ENCODE results near the gene WWC2. TPM values are rescaled to one million over a fixed set of nuclear protein-coding genes. Genes with fewer than 3 reads are reported as not detected.

WWC2 gene
- total RNA-seq, 1 experiment from 2014 or later = 82.8 TPM

GRCh38 chr4:183205193-183205592 lies 106.1 kb downstream of the WWC2 start:
- intact Hi-C loops (cut with micrococcal nuclease; ENCODE audit: unreplicated experiment) = no loop called here
- Histone ChIP-seq H3K27me3 (replicated peaks; ENCODE audit: insufficient read depth, low read depth, low read length, poor library complexity) (no peaks in the 10 kb centered on the region), H3K4me3 (ENCODE audit: low read depth, low read length, poor library complexity, severe bottlenecking) (no peak overlapping the region), H3K4me1 (ENCODE audit: insufficient read depth, low read length, poor library complexity, severe bottlenecking) (peaks cover 14% of the 10 kb centered on the region), H3K27ac (ENCODE audit: low read depth, low read length, poor library complexity, severe bottlenecking) (no peak overlapping the region), H3K9me3 (ENCODE audit: low read depth, low read length, poor library complexity, severe bottlenecking) (no peaks in the 10 kb centered on the region), H3K36me3 (ENCODE audit: insufficient read depth, low read length, poor library complexity, severe bottlenecking) (no peaks in the 10 kb centered on the region)
- ChIA-PET POLR2A (ENCODE audit: low non-redundant PET) (no interaction called here), CTCF (no interaction called here)
- BruUV-seq (replicated peaks) = no TSS peak
- TF ChIP-seq, protein P1, sequence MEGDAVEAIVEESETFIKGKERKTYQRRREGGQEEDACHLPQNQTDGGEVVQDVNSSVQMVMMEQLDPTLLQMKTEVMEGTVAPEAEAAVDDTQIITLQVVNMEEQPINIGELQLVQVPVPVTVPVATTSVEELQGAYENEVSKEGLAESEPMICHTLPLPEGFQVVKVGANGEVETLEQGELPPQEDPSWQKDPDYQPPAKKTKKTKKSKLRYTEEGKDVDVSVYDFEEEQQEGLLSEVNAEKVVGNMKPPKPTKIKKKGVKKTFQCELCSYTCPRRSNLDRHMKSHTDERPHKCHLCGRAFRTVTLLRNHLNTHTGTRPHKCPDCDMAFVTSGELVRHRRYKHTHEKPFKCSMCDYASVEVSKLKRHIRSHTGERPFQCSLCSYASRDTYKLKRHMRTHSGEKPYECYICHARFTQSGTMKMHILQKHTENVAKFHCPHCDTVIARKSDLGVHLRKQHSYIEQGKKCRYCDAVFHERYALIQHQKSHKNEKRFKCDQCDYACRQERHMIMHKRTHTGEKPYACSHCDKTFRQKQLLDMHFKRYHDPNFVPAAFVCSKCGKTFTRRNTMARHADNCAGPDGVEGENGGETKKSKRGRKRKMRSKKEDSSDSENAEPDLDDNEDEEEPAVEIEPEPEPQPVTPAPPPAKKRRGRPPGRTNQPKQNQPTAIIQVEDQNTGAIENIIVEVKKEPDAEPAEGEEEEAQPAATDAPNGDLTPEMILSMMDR (conservative IDR thresholded peaks at IDR 0.05; ENCODE audit: low read depth, low read length) = no peak
- no peak for TF ChIP-seq EZH2 (IDR thresholded peaks at IDR 0.05; ENCODE audit: borderline replicate concordance, low read depth, low read length, poor library complexity, severe bottlenecking)
- DNase-seq (ENCODE audit: low spot score) = no peak

GRCh38 chr4:183205709-183206108 lies 106.7 kb downstream of the WWC2 start:
- no peaks in the 10 kb centered on the region for H3K9me3 ChIP-seq (ENCODE audit: low read depth, low read length, poor library complexity, severe bottlenecking)
- DNase-seq (ENCODE audit: low spot score) = no peak
- H3K4me1 ChIP-seq (ENCODE audit: insufficient read depth, low read length, poor library complexity, severe bottlenecking) = peaks cover 8% of the 10 kb centered on the region
- H3K27ac ChIP-seq (ENCODE audit: low read depth, low read length, poor library complexity, severe bottlenecking) = no peak overlapping the region
- no peak overlapping the region for H3K4me3 ChIP-seq (ENCODE audit: low read depth, low read length, poor library complexity, severe bottlenecking)
- no peaks in the 10 kb centered on the region for H3K36me3 ChIP-seq (ENCODE audit: insufficient read depth, low read length, poor library complexity, severe bottlenecking)
- ChIA-PET POLR2A (ENCODE audit: low non-redundant PET) (no interaction called here), CTCF (no interaction called here)
- H3K27me3 ChIP-seq (replicated peaks; ENCODE audit: insufficient read depth, low read depth, low read length, poor library complexity) = no peaks in the 10 kb centered on the region
- no TSS peak for BruUV-seq (replicated peaks)
- no peak for TF ChIP-seq EZH2 (IDR thresholded peaks at IDR 0.05; ENCODE audit: borderline replicate concordance, low read depth, low read length, poor library complexity, severe bottlenecking)
- TF ChIP-seq, protein P1 (conservative IDR thresholded peaks at IDR 0.05; ENCODE audit: low read depth, low read length) = no peak
- intact Hi-C loops (cut with micrococcal nuclease; ENCODE audit: unreplicated experiment) = no loop called here

GRCh38 chr4:183211533-183211932 lies 112.5 kb downstream of the WWC2 start:
- intact Hi-C loops (cut with micrococcal nuclease; ENCODE audit: unreplicated experiment) = no loop called here
- Histone ChIP-seq H3K27me3 (replicated peaks; ENCODE audit: insufficient read depth, low read depth, low read length, poor library complexity) (no peaks in the 10 kb centered on the region), H3K9me3 (ENCODE audit: low read depth, low read length, poor library complexity, severe bottlenecking) (no peaks in the 10 kb centered on the region), H3K36me3 (ENCODE audit: insufficient read depth, low read length, poor library complexity, severe bottlenecking) (no peaks in the 10 kb centered on the region), H3K4me3 (ENCODE audit: low read depth, low read length, poor library complexity, severe bottlenecking) (no peak overlapping the region), H3K4me1 (ENCODE audit: insufficient read depth, low read length, poor library complexity, severe bottlenecking) (no peaks in the 10 kb centered on the region), H3K27ac (ENCODE audit: low read depth, low read length, poor library complexity, severe bottlenecking) (no peak overlapping the region)
- ChIA-PET CTCF (interaction anchor here (0.6 kb wide), 1 partner anchor 28 kb away, joined by 3 read pairs; no protein-coding TSS in a partner anchor), POLR2A (ENCODE audit: low non-redundant PET) (interaction anchor here (0.6 kb wide), 1 partner anchor 40 kb away, joined by 5 read pairs; no protein-coding TSS in a partner anchor)
- DNase-seq (ENCODE audit: low spot score) = no peak
- TF ChIP-seq, protein P1 (conservative IDR thresholded peaks at IDR 0.05; ENCODE audit: low read depth, low read length) = no peak
- no peak for TF ChIP-seq EZH2 (IDR thresholded peaks at IDR 0.05; ENCODE audit: borderline replicate concordance, low read depth, low read length, poor library complexity, severe bottlenecking)
- no TSS peak for BruUV-seq (replicated peaks)
